Measurements from ENCODE around the gene SLC16A2.

DNA sequence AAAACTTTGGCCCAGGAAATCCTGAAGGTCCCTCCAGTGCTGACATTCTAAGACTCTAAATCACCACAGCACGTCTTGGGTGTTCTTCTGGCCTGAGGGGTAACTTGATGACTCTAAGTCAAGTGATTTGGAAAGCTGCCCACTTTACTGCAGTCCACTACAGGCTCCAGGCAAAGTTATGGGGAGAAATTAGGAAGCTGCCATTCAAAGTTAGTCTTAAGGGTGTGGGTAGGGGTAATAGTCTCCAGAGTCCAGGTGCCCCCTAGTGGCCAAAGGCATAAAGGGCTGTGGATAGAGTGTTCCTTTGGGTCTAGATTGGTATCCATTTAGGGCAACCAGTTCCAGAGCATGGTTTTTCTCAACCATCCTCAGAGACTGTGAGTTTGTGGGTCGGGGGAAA lies 38.7 kb upstream of the SLC16A2 start:
- no peak for TF ChIP-seq POLR2A (IDR thresholded peaks at IDR 0.05)
- TF ChIP-seq, protein P1, sequence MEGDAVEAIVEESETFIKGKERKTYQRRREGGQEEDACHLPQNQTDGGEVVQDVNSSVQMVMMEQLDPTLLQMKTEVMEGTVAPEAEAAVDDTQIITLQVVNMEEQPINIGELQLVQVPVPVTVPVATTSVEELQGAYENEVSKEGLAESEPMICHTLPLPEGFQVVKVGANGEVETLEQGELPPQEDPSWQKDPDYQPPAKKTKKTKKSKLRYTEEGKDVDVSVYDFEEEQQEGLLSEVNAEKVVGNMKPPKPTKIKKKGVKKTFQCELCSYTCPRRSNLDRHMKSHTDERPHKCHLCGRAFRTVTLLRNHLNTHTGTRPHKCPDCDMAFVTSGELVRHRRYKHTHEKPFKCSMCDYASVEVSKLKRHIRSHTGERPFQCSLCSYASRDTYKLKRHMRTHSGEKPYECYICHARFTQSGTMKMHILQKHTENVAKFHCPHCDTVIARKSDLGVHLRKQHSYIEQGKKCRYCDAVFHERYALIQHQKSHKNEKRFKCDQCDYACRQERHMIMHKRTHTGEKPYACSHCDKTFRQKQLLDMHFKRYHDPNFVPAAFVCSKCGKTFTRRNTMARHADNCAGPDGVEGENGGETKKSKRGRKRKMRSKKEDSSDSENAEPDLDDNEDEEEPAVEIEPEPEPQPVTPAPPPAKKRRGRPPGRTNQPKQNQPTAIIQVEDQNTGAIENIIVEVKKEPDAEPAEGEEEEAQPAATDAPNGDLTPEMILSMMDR (IDR thresholded peaks at IDR 0.05) = peak in 2 of 3 donors; percentile 14 to 35
- no peak for TF ChIP-seq EP300 (IDR thresholded peaks at IDR 0.05)

Measured in ovary (tissue), 3 donors.